GM10266 (cell line): ENCODE data around the gene DDX6.
A peak's percentile ranks its signal among the peaks of the same experiment; 100 is the strongest.
"Not testable (repeated sequence)": the region's sequence is repeated elsewhere in the genome, so short reads cannot be mapped to it uniquely, and the experiment has no call there.

Experiments used
- DNase-seq: peaks from one replicate; pipeline ENCODE4 v3.0.0; 2012; ENCODE audit errors: extremely low spot score
- CTCF ChIP-seq: IDR thresholded peaks from 2 replicates; pipeline ENCODE4 v1.5.1; 2012; ENCODE audit warnings: mild to moderate bottlenecking, low read depth; ENCODE audit not compliant: control insufficient read depth, insufficient read depth; ENCODE audit errors: missing control alignments

Gene DDX6

GRCh38 chr11:118789501-118790356 is 1.2 kb downstream of the DDX6 start:
- peak; percentile 49 for DNase-seq
- TF ChIP-seq CTCF = no peak

- no peak for TF ChIP-seq CTCF
These were observed 4.3 kb downstream of the DDX6 start for GRCh38 chr11:118786657-118787056.

GRCh38 chr11:118785362-118785761 is 5.6 kb downstream of the DDX6 start:
- no peak for DNase-seq
- no peak for TF ChIP-seq CTCF

More at GRCh38 chr11:118786657-118787056, 4.3 kb downstream of the DDX6 start:
- no peak for DNase-seq

- no peak for TF ChIP-seq CTCF
- DNase-seq = no peak
These were observed 7.1 kb downstream of the DDX6 start for GRCh38 chr11:118783724-118784495.

GRCh38 chr11:118783324-118783723 is 7.6 kb downstream of the DDX6 start:
- DNase-seq = not testable (repeated sequence)

- no peak for DNase-seq
- no peak for TF ChIP-seq CTCF
These were observed 12.1 kb downstream of the DDX6 start for GRCh38 chr11:118778898-118779297.

- DNase-seq = no peak
- no peak for TF ChIP-seq CTCF
These were observed 16.9 kb downstream of the DDX6 start for GRCh38 chr11:118774032-118774431.
